H9 (cell line): ENCODE measurements around the gene TXNDC5. TPM values are rescaled to one million over a fixed set of nuclear protein-coding genes. Genes with fewer than 3 reads are reported as not detected.

Experiments used
- DNase-seq: peaks from one replicate; pipeline ENCODE4 v3.0.0-alpha.2; 2017
- H2AFZ ChIP-seq: one replicate; pipeline ENCODE4 v1.6.1; 2013; ENCODE audit warnings: mild to moderate bottlenecking, low read length, control low read depth, moderate library complexity
- H2AK5ac ChIP-seq: 2 replicates; pipeline ENCODE4 v1.6.1; 2013; ENCODE audit warnings: low read length, control low read depth, mixed read lengths; ENCODE audit not compliant: insufficient read length
- H2BK120ac ChIP-seq: one replicate; pipeline ENCODE4 v1.6.1; 2013; ENCODE audit warnings: low read depth, mild to moderate bottlenecking, low read length, control low read depth, inconsistent platforms; ENCODE audit not compliant: poor library complexity, severe bottlenecking
- H2BK12ac ChIP-seq: 2 replicates; pipeline ENCODE4 v1.6.1; 2013; ENCODE audit warnings: low read length, control low read depth, mixed read lengths, low read depth; ENCODE audit not compliant: insufficient read length
- H2BK15ac ChIP-seq: 2 replicates; pipeline ENCODE4 v1.6.1; 2013; ENCODE audit warnings: low read depth, low read length, control low read depth
- H2BK20ac ChIP-seq: one replicate; pipeline ENCODE4 v1.6.1; 2013; ENCODE audit warnings: low read depth, mild to moderate bottlenecking, low read length, control low read depth, inconsistent platforms; ENCODE audit not compliant: poor library complexity, severe bottlenecking
- H2BK5ac ChIP-seq: 2 replicates; pipeline ENCODE4 v1.6.1; 2013; ENCODE audit warnings: low read length, control low read depth, mixed read lengths; ENCODE audit not compliant: insufficient read length
- H3K14ac ChIP-seq: 2 replicates; pipeline ENCODE4 v1.6.1; 2013; ENCODE audit warnings: low read length, control low read depth; ENCODE audit not compliant: insufficient read depth
- H3K18ac ChIP-seq: 2 replicates; pipeline ENCODE4 v1.6.1; 2013; ENCODE audit warnings: low read depth, mild to moderate bottlenecking, mixed read lengths, low read length, control low read depth; ENCODE audit not compliant: insufficient read length
- H3K23ac ChIP-seq: 2 replicates; pipeline ENCODE4 v1.6.1; 2013; ENCODE audit warnings: low read length, control low read depth, mixed read lengths, low read depth; ENCODE audit not compliant: insufficient read length
- H3K23me2 ChIP-seq: 2 replicates; pipeline ENCODE4 v1.6.1; 2013; ENCODE audit warnings: low read depth, mild to moderate bottlenecking, mixed read lengths, low read length, control low read depth; ENCODE audit not compliant: insufficient read length, poor library complexity, severe bottlenecking
- H3K27ac ChIP-seq: 2 replicates; pipeline ENCODE4 v1.5.1; 2013; ENCODE audit warnings: low read length, control low read depth, mixed read lengths, low read depth; ENCODE audit not compliant: insufficient read length
- H3K27me3 ChIP-seq: 2 replicates; pipeline ENCODE4 v1.6.1; 2013; ENCODE audit warnings: low read length, control low read depth, inconsistent platforms; ENCODE audit not compliant: insufficient read depth
- H3K4ac ChIP-seq: 2 replicates; pipeline ENCODE4 v1.6.1; 2013; ENCODE audit warnings: low read depth, mild to moderate bottlenecking, control low read depth, inconsistent platforms, low read length, moderate library complexity
- H3K4me1 ChIP-seq: 2 replicates; pipeline ENCODE4 v1.6.1; 2013; ENCODE audit warnings: low read length, control low read depth, inconsistent platforms; ENCODE audit not compliant: insufficient read depth
- H3K4me2 ChIP-seq: 2 replicates; pipeline ENCODE4 v1.6.1; 2013; ENCODE audit warnings: low read length, control low read depth, mixed read lengths; ENCODE audit not compliant: insufficient read length, insufficient read depth
- H3K56ac ChIP-seq: 2 replicates; pipeline ENCODE4 v1.6.1; 2013; ENCODE audit warnings: low read depth, mild to moderate bottlenecking, mixed read lengths, low read length, control low read depth; ENCODE audit not compliant: insufficient read length
- H3K79me1 ChIP-seq: 2 replicates; pipeline ENCODE4 v1.6.1; 2013; ENCODE audit warnings: low read depth, mild to moderate bottlenecking, moderate library complexity, low read length, control low read depth, inconsistent platforms; ENCODE audit not compliant: insufficient read depth, poor library complexity, severe bottlenecking
- H3K79me2 ChIP-seq: 2 replicates; pipeline ENCODE4 v1.6.1; 2013; ENCODE audit warnings: low read length, control low read depth, inconsistent platforms; ENCODE audit not compliant: insufficient read depth
- H3K9ac ChIP-seq: 2 replicates; pipeline ENCODE4 v1.6.1; 2013; ENCODE audit warnings: low read length, control low read depth, mixed read lengths; ENCODE audit not compliant: insufficient read length; ENCODE audit errors: extremely low read depth
- H3K9me3 ChIP-seq: one replicate; pipeline ENCODE4 v1.6.1; 2013; ENCODE audit warnings: low read depth, low read length, inconsistent platforms; ENCODE audit not compliant: control insufficient read depth
- H3T11ph ChIP-seq: one replicate; pipeline ENCODE4 v1.6.1; 2013; ENCODE audit warnings: mild to moderate bottlenecking, low read length, control low read depth, inconsistent platforms
- H4K20me1 ChIP-seq: one replicate; pipeline ENCODE4 v1.6.1; 2013; ENCODE audit not compliant: control insufficient read depth, insufficient read length, insufficient read depth
- H4K5ac ChIP-seq: 2 replicates; pipeline ENCODE4 v1.6.1; 2013; ENCODE audit warnings: low read depth, mild to moderate bottlenecking, mixed read lengths, low read length, control low read depth; ENCODE audit not compliant: insufficient read length
- H4K8ac ChIP-seq: replicated peaks from 2 replicates; pipeline ENCODE4 v1.6.1; 2013; ENCODE audit warnings: low read length, control low read depth, mixed read lengths, low read depth; ENCODE audit not compliant: insufficient read length
- H4K91ac ChIP-seq: 2 replicates; pipeline ENCODE4 v1.6.1; 2013; ENCODE audit warnings: low read depth, mild to moderate bottlenecking, moderate library complexity, mixed read lengths, low read length, control low read depth; ENCODE audit not compliant: insufficient read length
- H3K27ac Mint-ChIP-seq, 3 experiments: 2 replicates in 2 of 3; 3 replicates in 1 of 3; pipeline ENCODE4 v1.8.0; 2020 to 2021; ENCODE audit warnings: mixed read lengths in 3 of 3, mild to moderate bottlenecking in 1 of 3, moderate library complexity in 1 of 3
- H3K27me3 Mint-ChIP-seq: 2 replicates; pipeline ENCODE4 v1.8.0; 2021; ENCODE audit warnings: low read depth, mild to moderate bottlenecking, moderate library complexity, mixed read lengths
- H3K36me3 Mint-ChIP-seq, 3 experiments: 2 replicates in 2 of 3; 3 replicates in 1 of 3; pipeline ENCODE4 v1.8.0; 2020 to 2021; ENCODE audit warnings: low read depth in 3 of 3, mixed read lengths in 3 of 3; ENCODE audit not compliant: insufficient read depth in 1 of 3
- H3K4me1 Mint-ChIP-seq, 2 experiments: 2 replicates each; pipeline ENCODE4 v1.8.0; 2020; ENCODE audit warnings: mixed read lengths in 2 of 2
- H3K4me3 Mint-ChIP-seq, 2 experiments: 2 replicates in 1 of 2; 3 replicates in 1 of 2; pipeline ENCODE4 v1.8.0; 2020 to 2021; ENCODE audit warnings: mild to moderate bottlenecking in 2 of 2, mixed read lengths in 2 of 2, moderate library complexity in 1 of 2
- H3K9me3 Mint-ChIP-seq, 2 experiments: 2 replicates in 1 of 2; 3 replicates in 1 of 2; pipeline ENCODE4 v1.8.0; 2020; ENCODE audit warnings: mild to moderate bottlenecking in 2 of 2, mixed read lengths in 2 of 2, moderate library complexity in 1 of 2
- WGBS: extraction: QIAGEN DNeasy Blood & Tissue Kit; methylation state at CpG from one replicate; pipeline ENCODE4 v1.1.7; 2013; ENCODE audit warnings: missing lambda C conversion rate, low lambda C conversion rate, mixed read lengths; ENCODE audit not compliant: insufficient read length; ENCODE audit errors: extremely low coverage; 5-methylcytosine and 5-hydroxymethylcytosine counted together
- total RNA-seq: library from RNA; stranded (reverse); gene quantifications from 2 replicates; pipeline ENCODE4 v1.2.1, GENCODE V29; 2021
- TF ChIP-seq, protein P1 (sequence below): fragments of 200-600 bp; sonication (generic); conservative IDR thresholded peaks from 3 replicates; pipeline ENCODE4 v1.8.0; 2021; ENCODE audit warnings: antibody characterized with exemption, mild to moderate bottlenecking

Gene TXNDC5
- total RNA-seq, 1 experiment from 2014 or later: 130 TPM

DNA sequence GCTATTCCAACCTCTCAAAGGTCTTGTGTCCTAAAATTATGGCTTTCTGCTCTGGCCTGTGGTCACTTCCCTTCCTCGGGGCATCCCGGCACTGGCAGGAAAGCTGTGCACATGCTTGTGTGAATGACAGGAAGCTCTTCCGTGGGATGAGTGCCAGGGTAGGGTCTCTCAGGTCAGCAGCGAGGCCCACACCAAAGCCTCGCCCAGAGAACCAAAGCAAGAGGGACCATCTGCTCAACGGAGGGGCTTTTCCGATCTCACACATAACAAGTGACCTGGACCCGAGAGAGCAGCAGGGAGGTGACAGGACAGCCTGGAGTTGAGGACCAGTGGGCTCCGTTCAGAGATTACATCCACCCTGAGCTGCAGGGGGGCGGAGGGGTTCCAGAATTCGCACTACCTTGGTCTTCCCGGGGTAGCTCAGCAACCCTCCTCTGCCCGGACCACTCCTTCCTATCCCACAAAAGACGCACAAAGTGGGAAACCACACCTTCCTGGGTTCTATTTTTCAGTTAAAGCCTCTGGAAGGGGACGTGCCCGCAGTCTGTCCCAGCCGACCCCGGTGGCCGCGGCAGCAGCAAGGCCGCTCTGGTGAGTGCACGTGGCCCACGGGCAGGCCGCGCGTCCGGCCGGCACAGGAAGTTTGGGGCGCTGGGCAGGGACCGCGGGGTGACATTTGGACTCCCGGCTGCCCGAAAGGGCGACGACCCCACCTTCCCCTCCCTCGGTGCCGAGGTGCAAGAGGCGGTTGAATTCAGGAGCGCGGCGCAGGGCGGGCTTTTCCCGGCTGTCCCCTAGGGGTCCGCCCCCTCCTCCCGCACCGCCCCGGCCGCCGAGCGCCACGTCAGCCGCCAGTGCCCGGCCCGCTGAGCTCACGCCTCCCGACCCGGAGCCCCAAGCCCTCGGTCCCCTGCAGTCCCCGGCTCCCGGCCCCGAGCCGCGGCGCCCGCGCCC is 988 bp downstream of the TXNDC5 start:
- H3K9ac ChIP-seq: peak overlapping the region; percentile 64
- H2BK15ac ChIP-seq: no peak overlapping the region
- H3K18ac ChIP-seq: peak overlapping the region; percentile 1
- no peaks in the 10 kb centered on the region; the same call in 1 of the 2 replicates for H3K27me3 Mint-ChIP-seq
- H3K4me1 ChIP-seq: no peaks in the 10 kb centered on the region
- H3K79me2 ChIP-seq: peaks cover 28% of the 10 kb centered on the region; the same call in 1 of the 2 replicates
- no CpG with 5 or more reads among the region's 66 CpGs for WGBS
- no peak overlapping the region for H2AFZ ChIP-seq
- H3T11ph ChIP-seq: no peak overlapping the region
- no peak overlapping the region for H2BK20ac ChIP-seq
- peak overlapping the region in 2 of 3 experiments; percentile 68 to 78; a peak in 2 of 7 replicates for H3K27ac Mint-ChIP-seq
- H3K4ac ChIP-seq: no peak overlapping the region
- peaks cover 10% of the 10 kb centered on the region for H3K23me2 ChIP-seq
- no peak overlapping the region for H4K91ac ChIP-seq
- no peak overlapping the region for H3K27ac ChIP-seq
- no peak overlapping the region for H2BK120ac ChIP-seq
- H4K8ac ChIP-seq: no peak overlapping the region
- no peak overlapping the region for H2AK5ac ChIP-seq
- no peak overlapping the region for H3K23ac ChIP-seq
- peak overlapping the region; percentile 77 for H3K4me2 ChIP-seq
- no peak overlapping the region for H2BK5ac ChIP-seq
- peak overlapping the region; percentile 37 for H3K14ac ChIP-seq
- H3K4me3 Mint-ChIP-seq: peak overlapping the region; percentile 84 to 90; a peak in 4 of 5 replicates
- H3K36me3 Mint-ChIP-seq: peaks cover 6 to 10% (median 9%) of the 10 kb centered on the region in 3 experiments; a peak in 6 of 7 replicates
- peaks cover 9 to 12% of the 10 kb centered on the region in 2 experiments for H3K4me1 Mint-ChIP-seq
- H3K27me3 ChIP-seq: no peaks in the 10 kb centered on the region; the same call in 1 of the 2 replicates
- no peaks in the 10 kb centered on the region for H4K20me1 ChIP-seq
- no peaks in the 10 kb centered on the region for H3K9me3 ChIP-seq
- H3K79me1 ChIP-seq: no peaks in the 10 kb centered on the region
- DNase-seq: peak; percentile 74
- H4K5ac ChIP-seq: no peak overlapping the region
- H3K9me3 Mint-ChIP-seq: no peaks in the 10 kb centered on the region
- no peak overlapping the region for H2BK12ac ChIP-seq
- TF ChIP-seq, protein P1, sequence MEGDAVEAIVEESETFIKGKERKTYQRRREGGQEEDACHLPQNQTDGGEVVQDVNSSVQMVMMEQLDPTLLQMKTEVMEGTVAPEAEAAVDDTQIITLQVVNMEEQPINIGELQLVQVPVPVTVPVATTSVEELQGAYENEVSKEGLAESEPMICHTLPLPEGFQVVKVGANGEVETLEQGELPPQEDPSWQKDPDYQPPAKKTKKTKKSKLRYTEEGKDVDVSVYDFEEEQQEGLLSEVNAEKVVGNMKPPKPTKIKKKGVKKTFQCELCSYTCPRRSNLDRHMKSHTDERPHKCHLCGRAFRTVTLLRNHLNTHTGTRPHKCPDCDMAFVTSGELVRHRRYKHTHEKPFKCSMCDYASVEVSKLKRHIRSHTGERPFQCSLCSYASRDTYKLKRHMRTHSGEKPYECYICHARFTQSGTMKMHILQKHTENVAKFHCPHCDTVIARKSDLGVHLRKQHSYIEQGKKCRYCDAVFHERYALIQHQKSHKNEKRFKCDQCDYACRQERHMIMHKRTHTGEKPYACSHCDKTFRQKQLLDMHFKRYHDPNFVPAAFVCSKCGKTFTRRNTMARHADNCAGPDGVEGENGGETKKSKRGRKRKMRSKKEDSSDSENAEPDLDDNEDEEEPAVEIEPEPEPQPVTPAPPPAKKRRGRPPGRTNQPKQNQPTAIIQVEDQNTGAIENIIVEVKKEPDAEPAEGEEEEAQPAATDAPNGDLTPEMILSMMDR: no peak
- no peak overlapping the region for H3K56ac ChIP-seq
